ENCODE measurements around the gene SMARCD1.

SMARCD1 gene

GRCh38 chr12:50051101-50051806 lies 33.9 kb upstream of the SMARCD1 start:
- no peak for DNase-seq (ENCODE audit: insufficient read length, low spot score)
- no peak for FAIRE-seq
- no peak for TF ChIP-seq POLR2A (IDR thresholded peaks at IDR 0.05; ENCODE audit: low read depth, low read length)

GRCh38 chr12:50052544-50052943 lies 32.6 kb upstream of the SMARCD1 start:
- TF ChIP-seq POLR2A (IDR thresholded peaks at IDR 0.05; ENCODE audit: low read depth, low read length), result no peak
- FAIRE-seq, result no peak
- no peak for DNase-seq (ENCODE audit: insufficient read length, low spot score)

GRCh38 chr12:50052964-50053363 lies 32.2 kb upstream of the SMARCD1 start:
- TF ChIP-seq POLR2A (IDR thresholded peaks at IDR 0.05; ENCODE audit: low read depth, low read length), result no peak
- no peak for DNase-seq (ENCODE audit: insufficient read length, low spot score)
- no peak for FAIRE-seq

GRCh38 chr12:50053583-50053982 lies 31.6 kb upstream of the SMARCD1 start:
- no peak for DNase-seq (ENCODE audit: insufficient read length, low spot score)
- FAIRE-seq, result no peak
- no peak for TF ChIP-seq POLR2A (IDR thresholded peaks at IDR 0.05; ENCODE audit: low read depth, low read length)

GRCh38 chr12:50055831-50056638 lies 29.1 kb upstream of the SMARCD1 start:
- DNase-seq (ENCODE audit: insufficient read length, low spot score) (peak; percentile 93), FAIRE-seq (no peak)
- TF ChIP-seq POLR2A (IDR thresholded peaks at IDR 0.05; ENCODE audit: low read depth, low read length), result no peak

- FAIRE-seq, result no peak
- no peak for TF ChIP-seq POLR2A (IDR thresholded peaks at IDR 0.05; ENCODE audit: low read depth, low read length)
- DNase-seq (ENCODE audit: insufficient read length, low spot score), result no peak
Observed at GRCh38 chr12:50056639-50056976, 28.5 kb upstream of the SMARCD1 start.

GRCh38 chr12:50057000-50057841 lies 27.9 kb upstream of the SMARCD1 start, which contains the start of gene ASIC1:
Gene ASIC1 (plus strand): TSS chr12:50057596. CDS start chr12:50058767, 1,171 bp downstream.
- TF ChIP-seq POLR2A (IDR thresholded peaks at IDR 0.05; ENCODE audit: low read depth, low read length), result no peak
- FAIRE-seq, result no peak
- peak; percentile 75 for DNase-seq (ENCODE audit: insufficient read length, low spot score)

GRCh38 chr12:50057896-50058670 lies 27.1 kb upstream of the SMARCD1 start:
- no peak for DNase-seq (ENCODE audit: insufficient read length, low spot score)
- no peak for TF ChIP-seq POLR2A (IDR thresholded peaks at IDR 0.05; ENCODE audit: low read depth, low read length)
- no peak for FAIRE-seq

GRCh38 chr12:50058743-50059312 lies 26.3 kb upstream of the SMARCD1 start:
- FAIRE-seq (no peak), DNase-seq (ENCODE audit: insufficient read length, low spot score) (no peak)
- no peak for TF ChIP-seq POLR2A (IDR thresholded peaks at IDR 0.05; ENCODE audit: low read depth, low read length)

GRCh38 chr12:50059440-50060119 lies 25.6 kb upstream of the SMARCD1 start:
- TF ChIP-seq POLR2A (IDR thresholded peaks at IDR 0.05; ENCODE audit: low read depth, low read length), result no peak
- DNase-seq (ENCODE audit: insufficient read length, low spot score), result no peak
- FAIRE-seq, result no peak

- TF ChIP-seq POLR2A (IDR thresholded peaks at IDR 0.05; ENCODE audit: low read depth, low read length), result no peak
- DNase-seq (ENCODE audit: insufficient read length, low spot score), result no peak
- FAIRE-seq, result no peak
Observed at GRCh38 chr12:50060120-50060468, 25.0 kb upstream of the SMARCD1 start.

- no peak for DNase-seq (ENCODE audit: insufficient read length, low spot score)
- FAIRE-seq, result no peak
- TF ChIP-seq POLR2A (IDR thresholded peaks at IDR 0.05; ENCODE audit: low read depth, low read length), result no peak
Observed at GRCh38 chr12:50061171-50061570, 24.0 kb upstream of the SMARCD1 start.

Data from H54 (cell line).